GM19238 (cell line): ENCODE results near the gene SLC22A3.
"Not testable (repeated sequence)": the region's sequence is repeated elsewhere in the genome, so short reads cannot be mapped to it uniquely, and the experiment has no call there.

Experiments used
- DNase-seq: peaks from one replicate; pipeline ENCODE4 v3.0.0; 2011; ENCODE audit warnings: low spot score; ENCODE audit not compliant: insufficient read length

SLC22A3 gene

DNA sequence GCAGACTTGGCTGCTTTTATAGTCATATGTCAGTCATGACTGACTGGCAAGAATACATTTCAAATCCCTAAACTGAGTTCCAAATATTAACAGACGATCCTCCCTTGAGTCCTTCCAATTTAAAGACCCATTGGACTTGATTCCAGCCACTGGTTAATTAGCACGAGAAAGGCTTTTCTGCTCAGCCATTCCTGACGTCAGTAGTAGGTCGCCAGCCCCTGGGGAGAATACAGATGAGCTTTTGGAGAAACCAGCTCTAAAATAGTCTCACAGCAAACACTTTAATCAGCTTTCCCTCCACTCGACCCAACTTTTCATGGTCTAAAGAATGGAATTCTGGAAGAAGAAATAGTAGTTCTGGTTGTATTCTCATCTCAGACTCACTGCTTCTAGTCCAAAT, 91.6 kb downstream of the SLC22A3 start:
- DNase-seq, result no peak

DNA sequence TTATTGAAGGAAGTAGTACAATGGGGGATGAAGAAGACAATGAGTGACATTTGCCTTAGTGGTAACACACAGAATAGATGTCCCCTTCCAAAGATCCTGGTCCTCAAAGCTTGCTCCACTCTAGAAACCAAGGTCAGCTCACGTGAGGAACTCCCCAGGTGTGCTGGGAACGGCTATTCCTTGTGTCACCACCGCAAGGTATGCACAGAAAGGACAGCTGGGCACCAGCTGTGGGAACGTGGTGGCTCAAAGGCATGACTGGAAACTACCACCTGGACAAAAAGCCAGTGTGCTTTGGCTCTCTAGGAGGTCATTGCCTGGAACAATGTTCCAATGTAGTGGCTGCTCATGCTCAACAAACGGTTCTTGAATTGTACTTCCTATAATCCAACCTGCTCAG, 94.0 kb downstream of the SLC22A3 start:
- no peak for DNase-seq

DNA sequence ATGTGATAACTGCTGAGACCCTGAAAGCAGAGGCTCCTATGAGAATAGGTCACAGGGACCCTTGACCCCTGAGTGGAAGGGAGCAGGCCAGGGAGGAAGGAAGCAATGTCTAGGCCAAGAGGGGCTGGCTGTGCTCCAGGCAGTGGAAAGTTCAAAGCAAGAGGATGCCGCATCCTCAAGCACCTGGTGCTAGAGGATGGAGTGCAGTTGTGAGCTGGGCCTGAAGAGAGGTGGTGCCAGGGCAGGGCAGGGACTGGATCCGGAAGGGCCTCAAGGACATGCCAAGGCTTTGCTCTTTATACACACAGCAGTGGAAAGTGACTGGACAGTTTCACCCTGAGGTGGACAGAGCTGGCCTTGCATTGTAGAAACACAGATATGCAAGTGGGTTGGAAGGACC, 97.0 kb downstream of the SLC22A3 start:
- DNase-seq, result no peak

DNA sequence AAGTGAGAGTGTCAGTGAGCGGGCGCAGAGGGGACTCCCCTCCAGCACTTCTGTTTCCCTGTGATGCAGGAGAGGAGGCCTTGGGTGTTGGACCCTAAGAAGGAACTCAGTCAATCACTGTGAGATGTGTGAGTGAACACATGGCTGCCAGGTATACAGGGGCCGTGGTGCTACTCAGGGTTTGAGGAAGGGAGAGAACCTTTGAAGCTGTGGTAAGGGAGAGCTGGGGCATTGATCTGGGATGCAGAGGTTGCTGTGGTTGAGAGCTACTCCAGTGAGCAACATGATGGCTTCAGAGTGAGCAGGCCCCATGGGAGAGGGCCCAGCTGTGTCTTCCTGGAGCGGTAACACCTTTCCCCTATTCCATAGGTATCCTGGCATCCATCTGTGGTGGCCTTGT, 99.2 kb downstream of the SLC22A3 start:
- no peak for DNase-seq

DNA sequence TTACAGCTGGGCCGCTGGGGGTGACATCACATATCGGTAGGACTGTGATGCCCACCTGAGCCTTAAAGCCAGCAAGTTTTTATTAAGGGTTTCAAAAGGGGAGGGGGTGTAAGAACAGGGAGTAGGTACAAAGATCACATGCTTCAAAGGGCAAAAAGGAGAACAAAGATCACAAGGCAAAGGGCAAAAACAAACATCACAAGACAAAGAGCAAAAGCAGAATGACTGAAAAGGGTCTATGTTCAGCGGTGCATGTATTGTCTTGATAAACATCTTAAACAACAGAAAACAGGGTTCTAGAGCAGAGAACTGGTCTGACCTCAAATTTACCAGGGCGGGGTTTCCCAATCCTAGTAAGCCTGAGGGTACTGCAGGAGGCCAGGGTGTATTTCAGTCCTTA, 101.6 kb downstream of the SLC22A3 start:
- not testable (repeated sequence) for DNase-seq

DNA sequence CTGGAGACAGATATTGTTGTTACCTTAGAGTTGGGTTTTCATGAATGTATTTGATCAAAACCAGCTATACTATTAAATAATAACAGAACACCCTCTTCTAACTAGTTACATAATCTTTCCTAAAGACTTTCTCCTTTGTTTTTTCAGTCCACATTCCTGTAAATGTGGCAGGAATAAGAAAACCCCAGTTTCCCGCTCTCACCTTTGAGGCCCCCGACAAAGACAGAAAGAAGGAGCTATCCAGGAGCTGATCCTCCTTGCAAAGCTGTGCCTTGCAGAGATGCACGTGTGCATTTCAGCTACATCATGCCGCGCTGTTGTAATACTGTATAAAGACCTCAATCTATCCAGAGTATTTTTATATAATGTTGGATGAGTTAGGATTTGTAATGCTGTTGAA, 102.7 kb downstream of the SLC22A3 start:
- no peak for DNase-seq

DNA sequence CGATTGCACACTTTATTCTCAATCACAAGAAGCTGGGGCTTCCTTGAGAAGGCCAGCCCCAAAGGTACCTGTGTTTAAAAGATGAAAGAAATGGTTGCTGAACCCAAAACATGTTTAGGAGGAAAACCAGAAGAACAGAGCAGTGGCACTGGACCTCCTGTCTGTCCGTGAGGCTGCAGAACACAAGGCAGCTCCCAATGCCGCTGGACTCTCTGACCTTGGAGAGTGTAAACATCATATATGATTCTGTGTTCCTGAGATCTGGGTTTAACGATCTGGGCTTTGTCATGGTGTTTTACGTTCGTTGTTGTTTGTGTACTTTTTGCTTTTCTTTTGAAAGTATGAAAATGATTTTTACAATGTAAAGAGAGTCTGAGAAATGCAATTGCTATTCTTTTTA, 106.1 kb downstream of the SLC22A3 start:
- no peak for DNase-seq

DNA sequence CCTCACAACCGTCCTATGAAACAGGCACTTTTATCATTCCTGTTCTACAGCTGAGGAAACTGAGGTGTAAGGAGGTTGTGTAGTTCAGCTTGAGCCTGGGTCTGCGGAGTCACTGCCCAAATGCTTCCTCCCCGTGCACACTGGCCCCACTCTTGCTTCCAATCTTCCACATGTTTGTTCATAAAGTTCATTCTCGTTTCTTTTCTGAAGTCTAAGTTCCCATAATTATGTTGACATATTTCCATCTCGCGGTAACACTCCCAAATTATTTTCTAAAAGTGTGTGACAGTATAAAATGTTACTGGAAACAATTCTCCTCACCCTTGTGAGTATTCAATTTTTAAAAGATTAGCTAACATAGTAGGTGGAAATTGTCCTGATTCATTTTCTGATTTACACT, 106.9 kb downstream of the SLC22A3 start:
- DNase-seq, result no peak

- DNase-seq, result peak; percentile 52
Observed at GRCh38 chr6:160455541-160456213, 107.5 kb downstream of the SLC22A3 start.

GRCh38 chr6:160456214-160456546, 108.0 kb downstream of the SLC22A3 start:
- no peak for DNase-seq

DNA sequence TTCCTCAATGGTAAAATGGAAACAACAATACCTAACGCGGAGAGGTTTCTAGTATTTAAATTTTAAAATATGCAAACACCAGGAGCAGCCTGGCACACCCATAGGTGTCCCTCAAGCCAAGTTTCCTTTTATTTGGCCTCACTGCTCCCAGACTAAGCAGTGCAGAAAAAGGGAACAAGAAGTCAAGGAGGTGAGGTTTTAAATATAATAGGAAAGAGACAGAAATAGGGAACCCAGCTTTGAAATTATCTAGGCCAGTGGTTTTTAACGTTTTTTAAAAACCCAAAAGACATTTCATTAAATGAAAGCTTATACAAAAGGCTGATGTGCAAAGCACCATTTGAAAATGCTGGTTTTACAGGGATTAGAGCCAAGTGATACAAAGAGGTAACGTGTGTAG, 109.6 kb downstream of the SLC22A3 start:
- DNase-seq, result no peak

- no peak for DNase-seq
Observed at GRCh38 chr6:160461641-160462040, 113.5 kb downstream of the SLC22A3 start.

DNA sequence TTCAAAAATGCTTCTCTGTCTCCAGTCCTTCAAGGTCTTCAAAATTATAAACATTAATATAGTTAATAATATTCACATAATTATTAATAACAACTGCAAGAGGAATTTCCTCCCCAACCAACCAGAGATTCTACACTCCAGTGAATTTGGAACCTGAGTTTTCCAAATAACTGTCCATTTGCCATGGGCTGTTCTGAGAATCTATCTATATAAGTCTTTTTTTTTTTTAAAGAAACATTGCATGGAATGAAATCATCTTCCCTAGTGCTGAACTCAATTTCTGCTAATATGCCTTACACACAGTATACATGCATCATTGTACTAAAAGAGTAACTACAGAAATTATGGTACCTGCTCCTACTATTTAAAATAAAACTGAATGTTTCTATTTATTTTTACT, 113.9 kb downstream of the SLC22A3 start:
- no peak for DNase-seq

- peak; percentile 26 for DNase-seq
Observed at GRCh38 chr6:160462551-160463109, 114.5 kb downstream of the SLC22A3 start.

DNA sequence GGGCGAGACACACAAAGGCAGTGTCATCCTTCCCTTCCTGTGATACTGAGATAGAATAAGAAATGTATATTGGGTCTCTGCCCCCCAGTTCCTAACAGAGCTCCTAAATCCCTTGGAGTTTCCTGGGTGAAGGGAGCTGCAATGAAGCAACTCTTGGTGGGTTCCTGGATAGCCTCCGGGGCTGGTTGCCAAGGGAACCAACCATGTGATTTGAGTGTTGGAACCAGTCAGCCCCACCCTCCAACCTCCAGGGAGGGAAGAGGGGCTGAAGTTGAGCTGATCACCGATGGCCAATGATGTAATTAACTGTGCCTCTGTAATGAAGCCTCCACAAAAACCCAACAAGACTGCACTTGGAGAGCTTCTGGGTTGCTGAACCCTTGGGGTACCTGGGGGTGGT, 116.6 kb downstream of the SLC22A3 start:
- DNase-seq, result no peak

- DNase-seq, result not testable (repeated sequence)
Observed at GRCh38 chr6:160467261-160467871, 119.2 kb downstream of the SLC22A3 start.

GRCh38 chr6:160469153-160469552, 121.0 kb downstream of the SLC22A3 start:
- no peak for DNase-seq

- DNase-seq, result not testable (repeated sequence)
Observed at GRCh38 chr6:160476056-160476455, 127.9 kb downstream of the SLC22A3 start.

DNA sequence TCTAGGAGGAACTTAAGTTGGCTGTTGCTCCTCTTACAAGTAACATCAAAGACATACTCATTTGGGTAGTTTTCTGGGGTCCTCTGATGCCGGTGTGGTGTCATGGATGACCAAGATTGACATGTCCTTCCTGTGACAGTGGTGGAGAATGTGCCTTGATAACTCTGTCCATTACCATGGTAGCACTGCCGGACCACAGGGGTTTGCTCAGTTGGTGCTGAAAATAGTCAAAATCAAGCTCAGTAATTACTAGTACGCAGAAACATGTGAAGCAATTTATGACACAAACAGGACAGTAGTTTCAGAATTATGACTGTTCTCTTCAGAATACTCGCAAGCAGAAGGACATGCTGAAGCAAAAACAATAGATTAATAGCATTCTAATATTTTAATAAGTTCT, 128.9 kb downstream of the SLC22A3 start:
- DNase-seq, result not testable (repeated sequence)

DNA sequence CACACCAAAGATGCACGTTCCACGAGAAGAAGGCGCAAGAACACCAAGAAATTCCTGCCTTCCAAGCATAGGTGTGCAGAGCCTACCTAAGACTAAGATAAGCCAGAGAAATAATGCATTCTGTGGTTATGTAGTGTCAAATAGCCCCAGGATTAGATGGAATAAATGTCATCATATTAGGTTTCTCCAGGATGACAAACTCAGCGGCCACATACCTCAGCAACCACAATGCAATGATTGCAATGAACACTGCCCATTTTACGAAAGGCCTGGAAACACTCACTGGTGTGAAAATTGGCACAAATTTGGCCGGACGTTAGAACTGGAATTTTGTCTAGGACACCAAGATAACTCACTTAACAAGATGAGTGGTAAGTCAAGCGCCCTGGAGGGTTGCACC, 129.7 kb downstream of the SLC22A3 start:
- no peak for DNase-seq

GRCh38 chr6:160487116-160487515, 138.9 kb downstream of the SLC22A3 start:
- no peak for DNase-seq

DNA sequence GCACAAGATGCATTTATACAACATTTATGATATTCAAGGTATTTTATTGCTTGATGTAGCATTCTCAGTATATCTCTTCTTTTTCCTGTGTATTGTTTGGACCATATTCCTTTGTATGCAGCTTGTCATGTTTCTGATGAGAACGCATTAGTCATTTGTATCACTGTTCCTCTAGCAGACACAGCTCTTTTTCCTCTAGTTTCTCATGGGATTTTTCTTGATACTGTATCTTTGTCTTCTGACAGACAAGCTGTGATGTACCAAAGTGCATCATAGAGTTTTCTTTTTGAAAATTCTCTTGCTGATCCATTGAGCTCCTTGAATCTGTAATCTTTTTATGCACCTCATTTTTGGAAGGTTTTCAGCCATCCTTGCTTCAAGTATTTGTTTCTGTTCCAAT, 140.9 kb downstream of the SLC22A3 start:
- no peak for DNase-seq

GRCh38 chr6:160494576-160494975, 146.4 kb downstream of the SLC22A3 start:
- no peak for DNase-seq
